ENCODE data around the gene ARHGAP18. TPM values are rescaled to one million over a fixed set of nuclear protein-coding genes. Genes with fewer than 3 reads are reported as not detected.

Gene ARHGAP18
- total RNA-seq, 1 donor from 2014 or later = 12.0 TPM

DNA sequence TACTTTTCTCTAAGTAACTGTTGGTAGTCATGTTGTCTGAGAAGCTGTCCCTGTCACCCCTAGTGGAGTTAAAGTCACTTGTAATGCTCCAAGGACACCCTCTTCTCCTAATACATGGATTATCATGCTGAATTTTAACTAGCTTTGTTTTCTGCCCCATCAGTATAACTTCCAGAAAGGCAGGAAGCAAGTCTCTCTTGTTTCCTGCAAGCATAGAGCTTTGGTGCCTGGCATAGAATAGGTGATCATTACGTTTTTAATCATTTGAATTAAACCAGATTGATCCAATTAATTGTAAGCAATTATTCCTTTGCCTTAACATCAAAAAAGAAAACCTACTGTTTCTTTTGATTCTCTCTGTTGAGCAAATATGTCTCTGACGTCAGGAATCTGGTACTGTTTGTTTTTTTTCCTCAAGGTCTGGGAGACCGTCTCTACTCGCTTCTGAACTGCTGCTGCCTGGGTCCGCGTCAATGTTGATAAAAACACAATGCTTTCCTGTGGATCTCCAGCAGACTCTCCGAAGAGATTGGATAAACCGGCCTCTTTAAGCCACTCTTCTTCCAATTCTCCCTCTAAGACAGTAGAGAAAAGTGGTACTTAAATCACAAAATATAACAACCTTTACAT, 71.8 kb downstream of the ARHGAP18 start:
- peaks cover 24% of the 10 kb centered on the region for H3K4me1 Mint-ChIP-seq (ENCODE audit: unreplicated experiment)
- H3K36me3 Mint-ChIP-seq = no peaks in the 10 kb centered on the region
- H3K27me3 Mint-ChIP-seq = no peaks in the 10 kb centered on the region
- H3K27ac Mint-ChIP-seq = no peak overlapping the region
- TF ChIP-seq, protein P1, sequence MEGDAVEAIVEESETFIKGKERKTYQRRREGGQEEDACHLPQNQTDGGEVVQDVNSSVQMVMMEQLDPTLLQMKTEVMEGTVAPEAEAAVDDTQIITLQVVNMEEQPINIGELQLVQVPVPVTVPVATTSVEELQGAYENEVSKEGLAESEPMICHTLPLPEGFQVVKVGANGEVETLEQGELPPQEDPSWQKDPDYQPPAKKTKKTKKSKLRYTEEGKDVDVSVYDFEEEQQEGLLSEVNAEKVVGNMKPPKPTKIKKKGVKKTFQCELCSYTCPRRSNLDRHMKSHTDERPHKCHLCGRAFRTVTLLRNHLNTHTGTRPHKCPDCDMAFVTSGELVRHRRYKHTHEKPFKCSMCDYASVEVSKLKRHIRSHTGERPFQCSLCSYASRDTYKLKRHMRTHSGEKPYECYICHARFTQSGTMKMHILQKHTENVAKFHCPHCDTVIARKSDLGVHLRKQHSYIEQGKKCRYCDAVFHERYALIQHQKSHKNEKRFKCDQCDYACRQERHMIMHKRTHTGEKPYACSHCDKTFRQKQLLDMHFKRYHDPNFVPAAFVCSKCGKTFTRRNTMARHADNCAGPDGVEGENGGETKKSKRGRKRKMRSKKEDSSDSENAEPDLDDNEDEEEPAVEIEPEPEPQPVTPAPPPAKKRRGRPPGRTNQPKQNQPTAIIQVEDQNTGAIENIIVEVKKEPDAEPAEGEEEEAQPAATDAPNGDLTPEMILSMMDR (conservative IDR thresholded peaks at IDR 0.05) = no peak
- H3K9me3 Mint-ChIP-seq = no peaks in the 10 kb centered on the region
- H3K4me3 Mint-ChIP-seq = peak overlapping the region; percentile 15
- no peak for DNase-seq (ENCODE audit: extremely low spot score, unreplicated experiment)

DNA sequence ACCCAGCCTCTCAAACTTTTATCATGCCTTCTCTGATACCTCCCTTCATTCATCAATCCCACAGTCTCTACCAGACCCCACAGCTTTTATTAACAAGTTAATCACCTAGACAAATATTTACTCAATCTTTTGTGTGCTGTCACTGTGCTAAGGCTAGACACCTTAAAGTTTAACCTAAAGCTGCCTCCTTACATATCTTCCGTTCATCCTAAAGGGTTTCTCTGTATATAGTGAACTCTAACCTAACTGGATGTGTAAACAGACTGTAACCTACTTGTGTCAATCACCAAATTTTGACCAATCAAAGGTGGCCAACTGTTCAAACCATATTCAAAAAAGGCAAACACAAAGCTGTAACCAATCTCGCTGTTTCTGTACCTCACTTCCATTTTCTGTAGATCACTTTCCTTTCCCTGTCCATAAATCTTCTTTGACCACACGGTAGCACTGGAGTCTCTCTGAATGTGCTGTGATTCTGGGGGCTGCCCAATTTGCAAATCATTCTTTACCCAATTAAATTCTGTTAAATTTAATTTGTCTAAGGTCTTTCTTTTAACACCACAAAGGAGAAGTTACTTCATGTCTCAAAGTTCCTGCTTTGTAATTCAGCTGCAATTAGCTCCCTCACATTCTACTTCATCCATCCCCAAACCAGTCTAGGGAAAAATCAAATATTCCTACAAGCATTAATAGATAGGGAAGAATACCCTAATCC, 72.5 kb downstream of the ARHGAP18 start:
- Mint-ChIP-seq H3K9me3 (no peaks in the 10 kb centered on the region), H3K27ac (peak overlapping the region; percentile 64), H3K4me3 (no peak overlapping the region), H3K4me1 (ENCODE audit: unreplicated experiment) (peaks cover 24% of the 10 kb centered on the region), H3K27me3 (no peaks in the 10 kb centered on the region), H3K36me3 (no peaks in the 10 kb centered on the region)
- no peak for DNase-seq (ENCODE audit: extremely low spot score, unreplicated experiment)
- TF ChIP-seq, protein P1 (conservative IDR thresholded peaks at IDR 0.05) = no peak

DNA sequence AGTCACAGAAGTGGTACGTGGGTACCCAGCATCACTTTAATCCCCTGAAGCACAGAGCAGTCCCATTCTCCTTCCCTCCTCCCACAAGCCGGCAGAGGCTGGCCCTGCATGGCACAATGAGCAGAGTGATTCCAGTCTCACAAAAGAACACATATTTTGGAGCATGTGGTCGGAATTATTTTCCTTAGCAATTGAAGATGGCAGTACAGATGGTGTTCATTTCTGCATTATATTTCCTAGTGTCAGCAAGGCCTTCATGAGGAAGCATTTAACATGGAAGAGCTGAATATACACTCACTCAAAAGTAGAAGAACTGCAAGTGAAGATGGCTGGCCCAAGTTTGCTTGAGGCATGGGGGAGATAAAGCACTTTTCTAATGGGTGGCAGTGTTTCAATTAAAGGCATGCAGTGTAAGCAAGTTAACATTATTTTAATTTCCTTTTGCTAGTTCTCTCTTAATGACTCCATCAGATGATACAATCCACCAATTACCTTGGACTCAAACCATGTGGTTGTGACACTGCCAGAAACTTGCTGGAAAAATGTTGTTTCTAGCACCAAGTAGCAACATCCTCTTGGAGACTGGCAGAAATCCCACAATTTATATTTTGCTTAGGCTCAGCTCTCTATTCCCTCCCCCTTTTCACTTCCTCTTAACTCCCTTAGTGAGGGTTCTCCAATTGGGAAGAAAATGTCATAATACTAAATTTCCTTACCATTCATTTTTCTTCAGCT, 74.4 kb downstream of the ARHGAP18 start:
- no peak overlapping the region for H3K27ac Mint-ChIP-seq
- no peak for DNase-seq (ENCODE audit: extremely low spot score, unreplicated experiment)
- H3K27me3 Mint-ChIP-seq = no peaks in the 10 kb centered on the region
- TF ChIP-seq, protein P1 (conservative IDR thresholded peaks at IDR 0.05) = no peak
- peaks cover 28% of the 10 kb centered on the region for H3K4me1 Mint-ChIP-seq (ENCODE audit: unreplicated experiment)
- H3K36me3 Mint-ChIP-seq = no peaks in the 10 kb centered on the region
- no peak overlapping the region for H3K4me3 Mint-ChIP-seq
- no peaks in the 10 kb centered on the region for H3K9me3 Mint-ChIP-seq

DNA sequence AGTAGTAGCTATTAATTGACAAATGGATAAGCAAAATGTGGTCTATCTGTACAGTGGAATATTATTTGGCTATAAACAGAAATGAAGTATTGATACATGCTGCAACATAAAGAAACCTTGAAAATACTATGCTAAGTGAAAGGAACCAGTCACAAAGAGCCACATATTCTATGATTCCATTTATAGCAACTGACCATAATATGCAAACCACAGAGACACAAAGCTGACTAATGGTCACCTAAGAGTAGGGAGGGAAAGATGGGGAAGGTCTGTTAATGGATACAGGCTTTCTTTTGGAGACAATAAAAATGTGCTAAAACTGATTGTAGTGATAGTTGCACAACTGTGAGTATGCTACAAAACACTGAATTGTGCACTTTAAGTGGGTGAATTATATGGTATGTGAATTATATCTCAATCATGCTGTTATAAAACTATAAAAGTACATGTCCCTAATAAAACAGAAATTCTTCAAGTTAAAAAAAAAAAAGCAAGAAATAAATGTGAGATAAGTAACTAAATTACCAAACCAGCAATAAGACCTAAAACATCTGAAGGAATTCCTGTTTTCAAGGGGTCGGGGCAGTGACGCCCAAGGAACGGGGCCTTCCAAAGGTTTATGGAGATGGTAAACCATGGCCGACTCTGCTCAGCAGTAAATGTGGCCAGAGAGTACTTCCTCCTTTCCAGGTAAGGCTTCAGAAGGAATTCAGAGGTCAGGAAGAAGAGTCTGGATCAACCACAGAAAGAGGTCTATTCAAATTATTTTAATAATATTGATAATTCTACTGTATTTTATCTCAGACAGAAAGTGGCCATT, 75.4 kb downstream of the ARHGAP18 start:
- H3K27me3 Mint-ChIP-seq = no peaks in the 10 kb centered on the region
- H3K27ac Mint-ChIP-seq = no peak overlapping the region
- TF ChIP-seq, protein P1 (conservative IDR thresholded peaks at IDR 0.05) = no peak
- H3K9me3 Mint-ChIP-seq = no peaks in the 10 kb centered on the region
- peaks cover 28% of the 10 kb centered on the region for H3K4me1 Mint-ChIP-seq (ENCODE audit: unreplicated experiment)
- no peak overlapping the region for H3K4me3 Mint-ChIP-seq
- H3K36me3 Mint-ChIP-seq = no peaks in the 10 kb centered on the region
- no peak for DNase-seq (ENCODE audit: extremely low spot score, unreplicated experiment)

DNA sequence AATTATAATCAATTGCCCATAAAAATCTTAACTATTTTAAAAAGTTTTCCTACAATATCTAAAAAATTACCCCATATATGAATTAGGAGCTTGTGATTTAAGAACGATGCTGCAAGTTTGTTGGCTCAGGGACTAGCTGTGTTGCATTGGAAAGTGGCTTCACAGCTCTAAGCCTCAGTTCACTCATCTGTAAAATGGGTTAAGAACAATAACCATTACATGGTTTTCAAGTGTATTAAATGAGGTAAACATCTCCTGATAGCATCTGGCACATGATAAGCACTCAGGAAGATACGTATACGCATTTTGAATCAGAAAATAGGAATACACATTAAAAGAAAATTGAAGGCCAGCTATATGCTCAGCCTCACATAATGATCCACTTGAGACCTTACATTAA, 76.4 kb downstream of the ARHGAP18 start:
- H3K36me3 Mint-ChIP-seq = no peaks in the 10 kb centered on the region
- TF ChIP-seq, protein P1 (conservative IDR thresholded peaks at IDR 0.05) = no peak
- no peak overlapping the region for H3K4me3 Mint-ChIP-seq
- H3K9me3 Mint-ChIP-seq = no peaks in the 10 kb centered on the region
- no peaks in the 10 kb centered on the region for H3K27me3 Mint-ChIP-seq
- peaks cover 19% of the 10 kb centered on the region for H3K4me1 Mint-ChIP-seq (ENCODE audit: unreplicated experiment)
- DNase-seq (ENCODE audit: extremely low spot score, unreplicated experiment) = no peak
- no peak overlapping the region for H3K27ac Mint-ChIP-seq
